ENCODE data around the gene ANKRA2.

The ANKRA2 gene

GRCh38 chr5:73565139-73565968 lies at the start of gene ANKRA2, which contains the start of gene UTP15:
ANKRA2 (minus strand) TSS chr5:73565639; CDS start chr5:73562881, 2,758 bp downstream.
UTP15 (plus strand) TSS chr5:73565743; CDS start chr5:73567345, 1,602 bp downstream.
- DNase-seq: peak; percentile 99 to 100

- no peak for DNase-seq
These were observed 49.6 kb upstream of the ANKRA2 start for GRCh38 chr5:73615085-73615484.

DNA sequence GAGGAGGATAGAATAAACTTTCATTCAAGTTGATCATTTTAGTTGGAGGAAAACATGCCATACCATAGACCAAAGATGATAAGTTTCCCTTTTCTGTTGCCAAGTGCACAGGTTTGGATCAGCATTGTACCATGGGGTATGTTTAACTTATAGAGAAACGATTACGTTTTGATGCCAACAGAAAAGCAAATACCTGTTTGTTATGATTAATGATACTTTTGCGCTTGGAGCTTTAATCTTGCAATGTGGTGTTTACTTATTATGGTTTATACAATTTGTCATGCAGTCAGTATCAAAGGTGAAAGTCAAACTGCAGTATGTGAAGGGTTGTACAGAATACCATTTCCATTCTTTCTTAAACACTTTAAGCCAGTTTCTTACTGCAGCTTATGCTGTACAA lies 47.4 kb upstream of the ANKRA2 start:
- no peak for DNase-seq

- no peak for DNase-seq
These were observed 41.8 kb upstream of the ANKRA2 start for GRCh38 chr5:73607228-73607627.

- DNase-seq: no peak
These were observed 40.8 kb upstream of the ANKRA2 start for GRCh38 chr5:73606206-73606753.

GRCh38 chr5:73605223-73606087 lies 40.0 kb upstream of the ANKRA2 start:
- no peak for DNase-seq

DNA sequence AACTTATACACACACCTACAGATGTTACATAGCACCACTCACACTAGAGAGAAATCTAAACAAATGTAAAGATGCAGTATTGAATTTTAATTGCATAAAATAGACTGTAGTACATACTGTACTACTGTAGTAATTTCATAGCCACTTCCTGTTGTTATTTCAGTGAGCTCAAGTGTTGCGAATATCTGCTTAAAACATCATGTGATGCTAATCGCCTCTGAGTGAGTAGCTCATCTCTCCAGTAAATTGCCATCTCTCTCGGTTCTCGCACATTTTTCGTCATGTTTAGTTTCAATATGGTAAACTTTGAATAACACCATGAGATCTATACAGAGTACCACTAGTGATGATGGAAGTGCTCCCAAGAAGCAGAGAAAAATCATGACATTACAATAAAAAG lies 38.6 kb upstream of the ANKRA2 start:
- no peak for DNase-seq

DNA sequence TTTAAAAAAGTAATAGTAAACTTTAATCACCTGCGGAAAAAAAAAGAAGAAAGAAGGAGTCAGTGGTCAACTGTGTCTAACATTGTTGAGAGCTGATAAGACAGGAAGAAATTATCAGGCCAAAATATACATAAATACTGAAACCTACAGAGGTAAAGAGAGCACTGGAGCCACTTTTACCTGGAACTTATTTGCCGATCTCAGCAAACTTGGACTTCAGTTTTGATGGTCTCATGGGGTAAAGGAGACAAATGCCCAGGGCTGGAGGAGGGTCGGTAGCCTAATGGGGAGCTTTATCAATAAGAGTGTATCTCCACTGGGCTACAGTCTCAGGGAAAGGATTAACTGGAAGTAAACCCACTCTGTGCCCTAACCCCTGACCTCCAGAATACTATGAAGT lies 33.9 kb upstream of the ANKRA2 start:
- no peak for DNase-seq

GRCh38 chr5:73596705-73597328 lies 31.4 kb upstream of the ANKRA2 start:
- DNase-seq: no peak

DNA sequence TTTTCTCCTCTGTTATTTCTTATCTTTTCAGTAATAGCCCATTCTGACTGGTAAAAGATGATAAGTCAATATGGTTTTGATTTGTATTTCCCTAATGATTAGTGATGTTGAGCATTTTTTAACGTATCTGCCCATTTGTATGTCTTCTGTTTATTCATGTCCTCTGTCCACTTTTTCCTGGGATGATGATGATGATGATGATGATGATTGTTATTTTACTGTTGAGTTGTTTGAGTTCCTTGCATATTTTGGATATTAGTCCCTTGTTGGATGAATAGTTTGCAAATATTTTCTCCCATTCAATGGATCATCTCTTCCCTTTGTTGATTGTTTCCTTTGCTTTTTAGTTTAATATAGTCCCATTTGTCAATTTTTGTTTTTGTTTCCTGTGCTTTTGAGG lies 27.1 kb upstream of the ANKRA2 start:
- DNase-seq: no peak

- DNase-seq: no peak
These were observed 26.5 kb upstream of the ANKRA2 start for GRCh38 chr5:73591698-73592501.

DNA sequence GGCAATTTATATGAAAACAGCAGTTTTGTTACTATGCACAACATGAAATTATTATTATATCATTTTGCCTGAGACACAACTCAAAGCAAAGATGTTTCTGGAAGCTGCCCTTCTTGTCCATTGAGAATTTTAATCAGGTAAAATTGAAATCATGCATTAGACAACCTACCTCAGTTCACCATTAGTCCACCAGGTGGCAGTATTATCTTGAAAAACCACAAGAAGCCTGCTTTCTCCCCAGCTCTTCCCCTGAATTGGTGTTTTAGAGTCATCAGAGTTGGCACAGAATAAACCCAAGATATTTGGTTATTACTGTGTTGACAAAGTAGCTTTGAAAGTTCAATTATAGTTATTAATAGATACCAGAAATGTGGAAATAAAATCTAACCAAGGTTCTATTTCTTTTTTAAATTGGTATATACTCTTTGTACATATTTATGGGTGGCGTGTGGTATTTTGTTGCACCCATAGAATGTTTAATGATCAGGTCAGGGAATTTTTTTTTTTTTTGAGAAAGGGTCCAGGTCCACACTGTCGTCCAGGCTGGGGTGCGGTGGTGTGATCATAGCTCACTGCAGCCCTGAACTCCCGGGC lies 25.8 kb upstream of the ANKRA2 start:
- peak; percentile 7 to 60 for DNase-seq

DNA sequence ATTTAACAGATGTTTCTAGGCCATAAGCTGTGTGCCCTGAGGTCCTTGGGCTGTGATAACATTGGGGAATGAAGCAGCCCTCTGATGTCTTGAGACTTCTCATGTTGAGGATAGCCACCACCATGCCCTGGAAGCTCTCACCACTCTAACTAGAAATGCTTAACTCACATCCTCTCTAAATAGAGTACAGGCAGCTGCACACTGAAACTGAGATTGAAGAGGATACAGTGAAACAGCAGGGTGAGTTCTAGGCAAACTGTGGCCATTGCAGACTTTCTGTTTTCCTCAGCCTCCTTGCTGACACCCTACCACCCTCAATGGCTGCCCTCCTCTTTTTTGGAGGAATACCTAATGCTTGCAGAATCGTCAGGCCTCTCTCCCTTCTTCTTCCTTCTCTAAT lies 22.5 kb upstream of the ANKRA2 start:
- no peak for DNase-seq

- no peak for DNase-seq
These were observed 17.1 kb upstream of the ANKRA2 start for GRCh38 chr5:73582285-73583145.

- no peak for DNase-seq
These were observed 619 bp upstream of the ANKRA2 start for GRCh38 chr5:73565969-73566547.

DNA sequence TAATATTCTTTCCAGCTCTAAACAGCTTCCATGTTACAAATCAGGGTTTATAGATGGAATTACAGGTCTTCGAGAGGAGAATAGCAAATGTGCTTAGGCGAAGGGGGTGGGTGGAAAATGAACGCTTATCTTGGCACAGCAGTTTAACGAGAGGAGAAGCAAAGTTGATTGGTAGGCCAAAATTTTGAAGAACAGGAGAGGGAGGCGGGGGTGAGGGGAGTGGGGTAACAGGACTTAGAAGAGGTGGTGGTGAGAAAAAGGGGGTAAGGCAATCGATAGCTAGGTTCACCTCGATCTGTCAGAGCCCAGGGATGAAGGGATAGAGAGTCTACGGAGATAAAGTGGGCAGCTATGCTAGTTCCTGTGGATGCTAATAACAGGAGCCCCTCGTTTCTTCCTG lies 764 bp downstream of the ANKRA2 start:
- DNase-seq: peak in 1 of 2 donors; percentile 23

- no peak for DNase-seq
These were observed 1.4 kb downstream of the ANKRA2 start for GRCh38 chr5:73564018-73564417.

DNA sequence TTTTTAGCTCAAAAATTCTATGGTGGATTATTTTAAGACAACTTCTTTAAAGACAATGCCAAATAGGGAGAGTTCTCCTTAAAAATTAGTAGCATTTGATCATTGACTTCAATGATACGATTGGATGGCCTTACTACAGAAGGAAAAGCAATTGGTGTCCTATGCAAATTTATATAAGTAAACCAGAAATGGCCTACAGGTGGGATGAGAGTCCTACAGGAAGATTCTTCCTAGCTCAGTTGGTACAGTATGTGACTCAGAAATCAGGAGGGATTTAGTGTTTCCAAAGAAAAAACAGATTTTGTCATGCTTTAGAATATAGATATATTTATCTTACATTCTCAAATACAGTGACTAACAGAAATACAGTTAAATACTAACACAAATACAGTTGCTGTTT lies 6.5 kb downstream of the ANKRA2 start:
- no peak for DNase-seq

DNA sequence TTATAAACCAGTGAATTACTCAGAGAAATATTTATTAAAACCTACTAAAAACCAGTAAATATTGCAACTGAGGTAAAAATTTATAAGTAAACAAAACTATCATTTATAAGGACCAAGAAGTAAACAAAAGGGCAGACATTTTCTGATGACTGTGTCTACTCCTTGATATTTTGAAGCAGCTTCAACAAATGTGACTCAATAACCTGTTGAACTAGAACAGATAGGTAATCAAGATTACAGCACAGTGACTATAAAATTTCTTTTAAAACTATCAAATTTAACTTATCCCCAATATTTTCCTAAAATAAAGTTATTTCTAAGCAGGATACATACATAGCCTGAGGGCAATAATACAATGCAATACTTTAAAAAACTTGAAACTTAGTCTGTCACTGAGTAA lies 12.8 kb downstream of the ANKRA2 start:
- DNase-seq: no peak

DNA sequence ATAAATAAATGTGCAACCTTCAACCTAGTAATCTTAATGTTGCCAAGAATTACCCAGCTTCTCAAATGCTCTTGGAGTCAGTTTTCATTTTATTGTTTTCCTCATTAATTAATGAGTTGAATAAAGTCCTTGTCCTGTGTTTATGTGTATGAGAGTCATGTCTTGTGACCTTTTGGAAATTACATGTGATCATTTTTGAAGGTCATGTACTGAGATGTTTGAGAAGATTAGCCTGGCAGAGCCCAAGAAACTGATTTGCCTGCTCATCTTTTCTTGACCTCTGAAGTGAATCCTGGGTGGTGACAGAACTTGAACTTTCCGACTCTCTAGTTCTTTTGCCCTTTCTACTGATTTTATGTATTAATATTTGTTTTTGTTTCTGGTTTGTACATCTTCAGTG lies 15.4 kb downstream of the ANKRA2 start:
- no peak for DNase-seq
